ENCODE data around the gene NQO2. TPM values are rescaled to one million over a fixed set of nuclear protein-coding genes. Genes with fewer than 3 reads are reported as not detected.

The NQO2 gene
- total and polyA plus RNA-seq, 2 of the 13 experiments (the other 11 are each of a cell fraction or from before 2014, with no cell fraction given), result 32.2 to 56.5 TPM

DNA sequence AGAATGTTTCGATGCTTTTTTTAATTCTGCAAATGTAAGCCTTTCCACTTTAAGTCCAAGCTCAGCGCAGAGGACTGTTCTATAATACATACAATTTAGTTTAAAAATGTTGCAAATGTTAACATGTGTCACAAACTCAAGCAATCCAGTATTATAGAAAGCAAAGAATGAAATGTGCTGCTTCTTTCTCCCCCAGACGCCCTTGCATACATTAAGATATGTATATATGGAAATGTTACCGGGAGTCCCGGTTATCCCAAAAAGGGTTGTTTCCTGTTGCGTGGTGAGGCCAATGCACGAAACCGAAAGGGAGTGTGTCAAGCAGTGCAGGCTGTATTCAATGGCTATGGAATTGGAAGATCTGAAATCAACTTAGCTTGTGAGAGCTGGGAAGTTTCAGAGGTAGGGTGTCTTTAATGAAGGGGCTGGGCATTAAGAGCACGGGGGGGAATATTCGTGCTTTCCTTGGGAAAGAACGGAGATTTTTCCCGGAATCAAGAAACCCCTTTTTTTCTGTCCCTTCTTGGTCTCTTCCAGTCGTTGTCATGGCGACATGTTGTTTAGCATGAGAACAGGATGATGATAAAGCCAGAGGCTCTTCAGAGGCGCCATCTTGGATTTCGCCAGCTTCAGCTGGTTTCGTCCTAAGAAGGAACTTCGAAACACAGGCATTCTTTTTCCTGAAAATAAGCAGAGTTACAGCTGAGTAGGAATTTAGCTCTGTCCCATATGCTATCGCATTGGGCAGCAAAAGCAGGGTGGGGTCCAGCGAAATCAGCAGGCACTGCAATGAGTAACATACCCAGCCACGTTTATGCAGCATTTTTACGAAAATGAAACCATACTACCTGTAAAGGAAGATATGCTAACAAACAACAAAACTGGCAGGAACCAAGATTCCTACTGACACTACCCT lies 10.1 kb upstream of the NQO2 start (continued):
- TF ChIP-seq, protein P1, sequence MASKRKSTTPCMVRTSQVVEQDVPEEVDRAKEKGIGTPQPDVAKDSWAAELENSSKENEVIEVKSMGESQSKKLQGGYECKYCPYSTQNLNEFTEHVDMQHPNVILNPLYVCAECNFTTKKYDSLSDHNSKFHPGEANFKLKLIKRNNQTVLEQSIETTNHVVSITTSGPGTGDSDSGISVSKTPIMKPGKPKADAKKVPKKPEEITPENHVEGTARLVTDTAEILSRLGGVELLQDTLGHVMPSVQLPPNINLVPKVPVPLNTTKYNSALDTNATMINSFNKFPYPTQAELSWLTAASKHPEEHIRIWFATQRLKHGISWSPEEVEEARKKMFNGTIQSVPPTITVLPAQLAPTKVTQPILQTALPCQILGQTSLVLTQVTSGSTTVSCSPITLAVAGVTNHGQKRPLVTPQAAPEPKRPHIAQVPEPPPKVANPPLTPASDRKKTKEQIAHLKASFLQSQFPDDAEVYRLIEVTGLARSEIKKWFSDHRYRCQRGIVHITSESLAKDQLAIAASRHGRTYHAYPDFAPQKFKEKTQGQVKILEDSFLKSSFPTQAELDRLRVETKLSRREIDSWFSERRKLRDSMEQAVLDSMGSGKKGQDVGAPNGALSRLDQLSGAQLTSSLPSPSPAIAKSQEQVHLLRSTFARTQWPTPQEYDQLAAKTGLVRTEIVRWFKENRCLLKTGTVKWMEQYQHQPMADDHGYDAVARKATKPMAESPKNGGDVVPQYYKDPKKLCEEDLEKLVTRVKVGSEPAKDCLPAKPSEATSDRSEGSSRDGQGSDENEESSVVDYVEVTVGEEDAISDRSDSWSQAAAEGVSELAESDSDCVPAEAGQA (IDR thresholded peaks at IDR 0.05; ENCODE audit: low read depth), result 0 out of 2 replicates have a peak, but pooled peaks have one; percentile 36
- TF ChIP-seq, protein P1 (CRISPR knock-in tag; IDR thresholded peaks at IDR 0.05; ENCODE audit: borderline replicate concordance), result no peak; the same call in 1 of the 2 replicates
- TF ChIP-seq, protein P2, sequence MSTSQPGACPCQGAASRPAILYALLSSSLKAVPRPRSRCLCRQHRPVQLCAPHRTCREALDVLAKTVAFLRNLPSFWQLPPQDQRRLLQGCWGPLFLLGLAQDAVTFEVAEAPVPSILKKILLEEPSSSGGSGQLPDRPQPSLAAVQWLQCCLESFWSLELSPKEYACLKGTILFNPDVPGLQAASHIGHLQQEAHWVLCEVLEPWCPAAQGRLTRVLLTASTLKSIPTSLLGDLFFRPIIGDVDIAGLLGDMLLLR (CRISPR knock-in tag; IDR thresholded peaks at IDR 0.05), result no peak
- TF ChIP-seq, protein P3, sequence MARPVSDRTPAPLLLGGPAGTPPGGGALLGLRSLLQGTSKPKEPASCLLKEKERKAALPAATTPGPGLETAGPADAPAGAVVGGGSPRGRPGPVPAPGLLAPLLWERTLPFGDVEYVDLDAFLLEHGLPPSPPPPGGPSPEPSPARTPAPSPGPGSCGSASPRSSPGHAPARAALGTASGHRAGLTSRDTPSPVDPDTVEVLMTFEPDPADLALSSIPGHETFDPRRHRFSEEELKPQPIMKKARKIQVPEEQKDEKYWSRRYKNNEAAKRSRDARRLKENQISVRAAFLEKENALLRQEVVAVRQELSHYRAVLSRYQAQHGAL (CRISPR knock-in tag; IDR thresholded peaks at IDR 0.05; ENCODE audit: not compliant biosample characterization), result no peak
- TF ChIP-seq ZNF180 (CRISPR knock-in tag; IDR thresholded peaks at IDR 0.05; ENCODE audit: borderline replicate concordance, low read depth) (no peak), RELA (CRISPR knock-in tag; IDR thresholded peaks at IDR 0.05) (no peak), DNMT1 (CRISPR knock-in tag; IDR thresholded peaks at IDR 0.05) (no peak), MXD4 (CRISPR knock-in tag; IDR thresholded peaks at IDR 0.05) (no peak), RBAK (CRISPR knock-in tag; IDR thresholded peaks at IDR 0.05) (0 out of 2 replicates have a peak, but pooled peaks have one; percentile 14), PHF20 (CRISPR knock-in tag; IDR thresholded peaks at IDR 0.05) (peak; percentile 50; the same call in 1 of the 2 replicates), ZFP36L2 (CRISPR knock-in tag; IDR thresholded peaks at IDR 0.05) (no peak), RFX1 (IDR thresholded peaks at IDR 0.05) (peak; percentile 94), GATAD1 (CRISPR knock-in tag; IDR thresholded peaks at IDR 0.05) (peak; percentile 65), HDAC2 (CRISPR knock-in tag; IDR thresholded peaks at IDR 0.05) (no peak), RARA (CRISPR knock-in tag; IDR thresholded peaks at IDR 0.05) (0 out of 2 replicates have a peak, but pooled peaks have one; percentile 18)
- TF ChIP-seq, protein P4, sequence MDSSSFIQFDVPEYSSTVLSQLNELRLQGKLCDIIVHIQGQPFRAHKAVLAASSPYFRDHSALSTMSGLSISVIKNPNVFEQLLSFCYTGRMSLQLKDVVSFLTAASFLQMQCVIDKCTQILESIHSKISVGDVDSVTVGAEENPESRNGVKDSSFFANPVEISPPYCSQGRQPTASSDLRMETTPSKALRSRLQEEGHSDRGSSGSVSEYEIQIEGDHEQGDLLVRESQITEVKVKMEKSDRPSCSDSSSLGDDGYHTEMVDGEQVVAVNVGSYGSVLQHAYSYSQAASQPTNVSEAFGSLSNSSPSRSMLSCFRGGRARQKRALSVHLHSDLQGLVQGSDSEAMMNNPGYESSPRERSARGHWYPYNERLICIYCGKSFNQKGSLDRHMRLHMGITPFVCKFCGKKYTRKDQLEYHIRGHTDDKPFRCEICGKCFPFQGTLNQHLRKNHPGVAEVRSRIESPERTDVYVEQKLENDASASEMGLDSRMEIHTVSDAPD (CRISPR knock-in tag; IDR thresholded peaks at IDR 0.05), result peak; percentile 70; the same call in 1 of the 2 replicates
- TF ChIP-seq, protein P5, sequence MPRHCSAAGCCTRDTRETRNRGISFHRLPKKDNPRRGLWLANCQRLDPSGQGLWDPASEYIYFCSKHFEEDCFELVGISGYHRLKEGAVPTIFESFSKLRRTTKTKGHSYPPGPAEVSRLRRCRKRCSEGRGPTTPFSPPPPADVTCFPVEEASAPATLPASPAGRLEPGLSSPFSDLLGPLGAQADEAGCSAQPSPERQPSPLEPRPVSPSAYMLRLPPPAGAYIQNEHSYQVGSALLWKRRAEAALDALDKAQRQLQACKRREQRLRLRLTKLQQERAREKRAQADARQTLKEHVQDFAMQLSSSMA (CRISPR knock-in tag; IDR thresholded peaks at IDR 0.05), result no peak
- TF ChIP-seq, protein P6, sequence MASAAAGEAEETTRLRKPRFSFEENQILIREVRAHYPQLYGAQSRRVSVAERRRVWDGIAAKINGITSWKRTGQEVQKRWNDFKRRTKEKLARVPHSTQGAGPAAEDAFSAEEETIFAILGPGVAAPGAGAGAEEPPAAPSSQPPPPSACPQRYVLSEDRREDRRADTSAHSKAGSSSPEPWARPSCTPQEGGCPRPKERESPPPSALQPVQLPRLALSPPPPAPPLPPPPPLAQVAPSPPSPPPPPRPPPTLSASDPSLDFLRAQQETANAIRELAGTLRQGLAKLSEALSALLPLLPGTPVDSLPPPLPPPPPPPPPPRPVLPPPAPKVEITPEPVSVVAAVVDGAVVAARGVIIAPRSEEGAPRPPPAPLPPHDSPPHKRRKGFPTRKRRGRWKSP (CRISPR knock-in tag; IDR thresholded peaks at IDR 0.05), result peak; percentile 48; the same call in 1 of the 2 replicates
